ENCODE results near the gene PDPK1. TPM values are rescaled to one million over a fixed set of nuclear protein-coding genes. Genes with fewer than 3 reads are reported as not detected.
A peak's percentile ranks its signal among the peaks of the same experiment; 100 is the strongest.

The PDPK1 gene
- total RNA-seq, result 40.4 to 44.6 TPM (median 42.7 TPM) in 3 replicates

DNA sequence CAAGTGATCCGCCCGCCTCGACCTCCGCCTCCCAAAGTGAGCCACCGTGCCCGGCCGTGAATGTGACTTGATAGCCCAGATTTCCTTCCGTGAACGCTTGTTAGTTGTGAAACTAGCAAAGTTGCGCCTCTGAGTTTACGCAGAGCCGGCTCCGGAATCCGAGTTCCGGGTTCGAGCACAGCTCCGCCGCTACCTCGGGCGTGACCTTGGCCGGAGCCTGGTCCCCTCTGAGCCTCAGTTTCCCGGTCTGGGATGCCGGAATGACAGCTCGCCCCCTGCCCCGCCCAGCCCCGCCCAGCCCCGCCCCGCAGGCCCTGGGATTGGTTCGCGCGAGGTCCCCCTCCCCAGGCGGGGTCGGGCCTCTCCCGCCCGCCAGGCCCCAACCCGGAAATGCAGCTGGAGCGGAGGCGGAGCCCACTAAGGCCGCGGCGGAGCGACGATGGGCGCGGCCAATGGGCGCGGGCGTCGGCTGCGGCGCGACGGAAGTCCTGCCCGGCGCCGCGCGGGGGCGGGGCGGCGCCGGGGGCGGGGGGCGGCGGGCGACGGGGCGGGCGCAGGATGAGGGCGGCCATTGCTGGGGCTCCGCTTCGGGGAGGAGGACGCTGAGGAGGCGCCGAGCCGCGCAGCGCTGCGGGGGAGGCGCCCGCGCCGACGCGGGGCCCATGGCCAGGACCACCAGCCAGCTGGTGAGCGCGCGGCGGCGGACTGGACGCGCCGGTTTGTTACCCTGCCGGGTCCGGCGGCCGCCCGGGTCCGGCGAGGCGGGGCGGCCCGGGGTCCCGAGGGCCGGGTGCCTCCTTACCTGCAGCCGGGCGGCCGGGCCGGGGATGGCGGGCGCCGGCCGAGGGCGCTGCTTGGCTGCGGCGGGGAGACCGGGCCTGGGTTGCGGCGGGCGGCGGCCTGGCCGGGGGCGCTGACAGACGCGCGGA, at the start of gene PDPK1:
Gene PDPK1, plus strand, starts transcription at position 571 of the 929 bp plus-strand sequence. Its CDS starts 92 bp downstream, at position 663.
- H3K4me1 Mint-ChIP-seq, result peaks cover 13% of the 10 kb centered on the region
- H3K27ac Mint-ChIP-seq, result peak within 1 kb of the TSS; percentile 92
- no peaks in the 10 kb centered on the region for H3K9me3 Mint-ChIP-seq
- no peaks in the 10 kb centered on the region for H3K27me3 Mint-ChIP-seq (ENCODE audit: low read depth)
- TF ChIP-seq, protein P1, sequence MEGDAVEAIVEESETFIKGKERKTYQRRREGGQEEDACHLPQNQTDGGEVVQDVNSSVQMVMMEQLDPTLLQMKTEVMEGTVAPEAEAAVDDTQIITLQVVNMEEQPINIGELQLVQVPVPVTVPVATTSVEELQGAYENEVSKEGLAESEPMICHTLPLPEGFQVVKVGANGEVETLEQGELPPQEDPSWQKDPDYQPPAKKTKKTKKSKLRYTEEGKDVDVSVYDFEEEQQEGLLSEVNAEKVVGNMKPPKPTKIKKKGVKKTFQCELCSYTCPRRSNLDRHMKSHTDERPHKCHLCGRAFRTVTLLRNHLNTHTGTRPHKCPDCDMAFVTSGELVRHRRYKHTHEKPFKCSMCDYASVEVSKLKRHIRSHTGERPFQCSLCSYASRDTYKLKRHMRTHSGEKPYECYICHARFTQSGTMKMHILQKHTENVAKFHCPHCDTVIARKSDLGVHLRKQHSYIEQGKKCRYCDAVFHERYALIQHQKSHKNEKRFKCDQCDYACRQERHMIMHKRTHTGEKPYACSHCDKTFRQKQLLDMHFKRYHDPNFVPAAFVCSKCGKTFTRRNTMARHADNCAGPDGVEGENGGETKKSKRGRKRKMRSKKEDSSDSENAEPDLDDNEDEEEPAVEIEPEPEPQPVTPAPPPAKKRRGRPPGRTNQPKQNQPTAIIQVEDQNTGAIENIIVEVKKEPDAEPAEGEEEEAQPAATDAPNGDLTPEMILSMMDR (IDR thresholded peaks at IDR 0.05; ENCODE audit: unreplicated experiment), result no peak
- peak; percentile 92 for DNase-seq (ENCODE audit: low spot score in 2 of 2, unreplicated experiment in 2 of 2)
- H3K4me3 Mint-ChIP-seq, result peak within 1 kb of the TSS; percentile 73
- H3K36me3 Mint-ChIP-seq, result no peaks in the 10 kb centered on the region

DNA sequence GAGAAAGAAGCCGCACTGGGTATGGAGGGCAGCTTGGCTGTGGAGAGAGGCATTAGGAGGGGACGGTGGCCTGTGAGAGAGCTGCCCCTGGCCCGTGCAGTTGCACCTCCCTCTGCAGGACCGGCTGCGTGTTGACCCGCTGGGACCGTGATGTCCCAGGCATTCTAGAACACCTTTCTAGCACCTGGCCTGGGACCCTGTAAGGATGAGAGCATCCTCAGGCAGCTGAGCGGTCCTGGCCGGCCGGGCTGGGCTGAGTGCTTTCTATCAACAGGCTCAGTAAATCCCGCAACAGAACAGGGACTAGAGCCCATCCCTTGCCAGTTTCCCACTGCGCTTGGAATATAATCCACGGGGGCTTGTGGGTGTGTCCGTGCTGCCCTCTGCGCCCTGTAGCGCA, 48.2 kb upstream of the PDPK1 start:
- Mint-ChIP-seq H3K9me3 (no peaks in the 10 kb centered on the region), H3K36me3 (no peaks in the 10 kb centered on the region), H3K27ac (no peak overlapping the region), H3K4me1 (peaks cover 21% of the 10 kb centered on the region), H3K27me3 (ENCODE audit: low read depth) (no peaks in the 10 kb centered on the region), H3K4me3 (no peak overlapping the region)
- TF ChIP-seq, protein P1 (IDR thresholded peaks at IDR 0.05; ENCODE audit: unreplicated experiment), result no peak
- DNase-seq (ENCODE audit: low spot score in 2 of 2, unreplicated experiment in 2 of 2), result no peak

DNA sequence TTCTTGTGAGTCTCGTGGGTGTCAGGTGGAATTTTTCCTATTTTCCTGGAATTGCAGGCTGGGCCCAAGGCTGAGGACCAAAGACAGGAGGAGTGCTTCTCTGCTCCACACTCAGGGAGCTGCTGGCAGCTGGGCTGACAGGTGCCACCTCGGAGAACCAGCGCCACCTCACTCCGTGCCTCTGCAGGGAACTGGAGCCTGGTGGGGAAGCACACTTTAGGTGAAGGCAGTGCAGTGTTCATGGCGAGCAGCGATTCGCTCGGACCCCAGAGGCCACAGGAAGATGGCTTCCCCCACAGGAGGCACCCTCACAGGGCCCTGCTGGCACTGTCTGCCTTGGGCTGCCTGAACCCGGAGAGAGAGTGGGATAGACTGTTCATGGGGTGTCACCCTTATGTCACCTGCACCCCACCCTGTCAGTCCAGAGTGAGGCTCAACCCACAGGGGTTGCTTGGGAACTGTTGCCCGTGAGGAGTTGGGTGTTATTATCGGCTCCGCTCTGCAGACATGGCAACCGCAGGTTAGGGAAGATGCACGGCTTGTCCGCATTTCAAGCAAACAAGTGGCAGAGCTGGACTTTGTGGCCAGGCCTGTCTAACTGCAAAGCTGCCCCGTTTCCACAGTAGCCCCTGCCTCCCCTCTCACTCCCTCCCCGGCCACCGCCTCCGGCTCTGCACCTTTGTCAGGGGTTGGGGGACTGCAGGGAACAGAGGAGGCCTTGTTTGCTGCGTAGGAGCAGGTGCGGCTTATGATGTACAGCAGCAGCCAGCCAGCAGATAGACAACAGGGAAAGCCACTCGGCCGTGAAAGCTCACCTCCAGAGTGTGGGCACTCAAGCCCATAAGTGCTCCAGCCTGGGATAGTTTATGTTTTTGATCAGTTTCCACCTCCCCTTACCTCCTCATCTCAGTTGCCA, 47.4 kb upstream of the PDPK1 start:
- DNase-seq (ENCODE audit: low spot score in 2 of 2, unreplicated experiment in 2 of 2), result no peak
- Mint-ChIP-seq H3K4me3 (no peak overlapping the region), H3K27me3 (ENCODE audit: low read depth) (no peaks in the 10 kb centered on the region), H3K9me3 (no peaks in the 10 kb centered on the region), H3K4me1 (peaks cover 18% of the 10 kb centered on the region), H3K27ac (no peak overlapping the region), H3K36me3 (no peaks in the 10 kb centered on the region)
- TF ChIP-seq, protein P1 (IDR thresholded peaks at IDR 0.05; ENCODE audit: unreplicated experiment), result no peak

DNA sequence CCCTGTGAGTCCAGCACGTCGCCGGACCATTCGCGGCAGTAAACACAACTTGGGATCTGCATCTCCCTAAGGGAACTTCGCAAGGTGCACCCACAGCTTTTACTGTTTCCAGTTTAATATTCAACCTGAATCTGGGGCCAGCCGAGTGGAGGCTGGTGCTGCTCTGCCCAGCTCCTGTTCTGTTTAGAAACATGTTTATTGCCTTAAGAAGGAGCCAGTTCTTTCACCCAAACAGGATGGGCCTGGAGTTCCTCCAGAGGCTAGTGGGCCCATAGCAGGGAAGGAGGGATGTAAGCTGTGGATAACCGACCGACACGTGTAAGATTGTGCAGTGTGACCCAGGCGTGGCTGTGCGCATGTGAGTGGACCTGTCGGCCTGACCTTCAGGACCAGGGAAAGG, 45.5 kb upstream of the PDPK1 start:
- no peak for DNase-seq (ENCODE audit: low spot score in 2 of 2, unreplicated experiment in 2 of 2)

DNA sequence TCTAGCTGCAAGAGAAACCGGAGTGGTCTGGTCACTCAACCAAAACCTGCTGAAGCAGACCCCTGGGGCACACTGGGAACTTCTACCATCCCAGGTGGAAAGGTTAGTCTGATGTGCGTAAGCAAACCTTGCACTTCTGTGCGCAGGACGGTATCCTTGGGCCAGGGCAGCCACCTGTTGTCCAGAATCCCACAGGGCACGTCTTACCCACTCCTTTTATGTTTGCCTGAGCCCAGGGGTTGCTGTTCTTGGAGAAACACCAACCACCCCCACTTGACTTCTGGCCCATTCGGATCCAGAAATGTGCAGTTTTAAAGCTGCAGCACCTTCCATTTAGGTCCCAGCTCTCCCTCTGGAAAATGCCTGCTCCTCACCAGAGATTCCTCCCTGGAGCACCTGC, 44.2 kb upstream of the PDPK1 start:
- Mint-ChIP-seq H3K36me3 (peaks cover 5% of the 10 kb centered on the region), H3K9me3 (no peaks in the 10 kb centered on the region), H3K4me3 (no peak overlapping the region), H3K27ac (no peak overlapping the region), H3K27me3 (ENCODE audit: low read depth) (no peaks in the 10 kb centered on the region), H3K4me1 (peaks cover 1% of the 10 kb centered on the region)
- TF ChIP-seq, protein P1 (IDR thresholded peaks at IDR 0.05; ENCODE audit: unreplicated experiment), result no peak
- DNase-seq (ENCODE audit: low spot score in 2 of 2, unreplicated experiment in 2 of 2), result no peak

More for the DNA sequence above, 45.5 kb upstream of the PDPK1 start:
- Mint-ChIP-seq H3K27ac (no peak overlapping the region), H3K36me3 (no peaks in the 10 kb centered on the region), H3K4me3 (no peak overlapping the region), H3K9me3 (no peaks in the 10 kb centered on the region), H3K27me3 (ENCODE audit: low read depth) (no peaks in the 10 kb centered on the region), H3K4me1 (peaks cover 11% of the 10 kb centered on the region)
- TF ChIP-seq, protein P1 (IDR thresholded peaks at IDR 0.05; ENCODE audit: unreplicated experiment), result no peak
